GM12872 (cell line): ENCODE results near the gene CTSH.
A peak's percentile ranks its signal among the peaks of the same experiment; 100 is the strongest.

Experiments
- CTCF ChIP-seq: IDR thresholded peaks from 3 replicates; pipeline ENCODE4 v1.5.1; 2011; ENCODE audit warnings: low read depth, mild to moderate bottlenecking, low read length, moderate library complexity; ENCODE audit not compliant: insufficient read depth

The CTSH gene

GRCh38 chr15:78913012-78913411 is 31.8 kb downstream of the CTSH start:
- TF ChIP-seq CTCF: no peak

GRCh38 chr15:78912316-78912715 is 32.5 kb downstream of the CTSH start:
- no peak for TF ChIP-seq CTCF

- no peak for TF ChIP-seq CTCF
Measured at GRCh38 chr15:78910271-78910670, 34.6 kb downstream of the CTSH start.

GRCh38 chr15:78909791-78910228 is 35.0 kb downstream of the CTSH start:
- TF ChIP-seq CTCF: peak; percentile 70

GRCh38 chr15:78909160-78909695 is 35.6 kb downstream of the CTSH start:
- no peak for TF ChIP-seq CTCF

- peak; percentile 31; the same call in 1 of the 3 replicates for TF ChIP-seq CTCF
Measured at GRCh38 chr15:78907577-78907976, 37.3 kb downstream of the CTSH start.

- TF ChIP-seq CTCF: no peak
Measured at GRCh38 chr15:78906316-78906620, 38.6 kb downstream of the CTSH start.
